SH-SY5Y (cell line): ENCODE results near the gene PHACTR4.

Experiments
- GATA2 ChIP-seq: IDR thresholded peaks from 2 replicates; pipeline ENCODE4 v1.6.1; 2011; ENCODE audit warnings: mild to moderate bottlenecking, low read depth, low read length
- GATA3 ChIP-seq: IDR thresholded peaks from 2 replicates; pipeline ENCODE4 v1.6.1; 2011; ENCODE audit warnings: low read depth, mild to moderate bottlenecking, low read length, moderate library complexity

PHACTR4 gene

GRCh38 chr1:28417441-28417922 is 47.9 kb downstream of the PHACTR4 start:
- TF ChIP-seq GATA3, result peak; percentile 16; the same call in 1 of the 2 replicates
- TF ChIP-seq GATA2, result peak; percentile 62; the same call in 1 of the 2 replicates

- no peak for TF ChIP-seq GATA3
- no peak for TF ChIP-seq GATA2
Measured at GRCh38 chr1:28417926-28418637, 48.5 kb downstream of the PHACTR4 start.

DNA sequence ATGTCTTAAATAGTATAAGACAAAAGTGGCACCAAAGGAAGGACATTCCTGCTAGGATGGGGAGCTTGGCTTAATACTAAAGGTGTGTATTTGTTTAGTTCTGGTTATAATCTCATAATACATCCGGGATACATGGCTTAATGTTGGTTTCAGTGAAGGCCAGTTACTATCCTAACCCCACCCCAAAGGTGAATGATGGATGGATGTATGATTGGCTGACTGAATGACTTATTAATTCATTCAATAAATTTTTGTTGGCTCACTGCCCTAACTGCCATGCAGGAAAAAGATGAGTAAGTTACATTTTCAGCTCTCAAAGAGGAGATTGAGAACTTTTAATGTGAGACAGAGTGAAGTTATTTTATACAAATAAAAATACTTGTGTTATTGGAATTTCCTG is 52.2 kb downstream of the PHACTR4 start:
- TF ChIP-seq GATA3 (no peak), GATA2 (no peak)

GRCh38 chr1:28426831-28427230 is 57.3 kb downstream of the PHACTR4 start:
- TF ChIP-seq GATA2 (no peak), GATA3 (no peak)

GRCh38 chr1:28428012-28428411 is 58.5 kb downstream of the PHACTR4 start:
- TF ChIP-seq GATA2 (no peak), GATA3 (no peak)

DNA sequence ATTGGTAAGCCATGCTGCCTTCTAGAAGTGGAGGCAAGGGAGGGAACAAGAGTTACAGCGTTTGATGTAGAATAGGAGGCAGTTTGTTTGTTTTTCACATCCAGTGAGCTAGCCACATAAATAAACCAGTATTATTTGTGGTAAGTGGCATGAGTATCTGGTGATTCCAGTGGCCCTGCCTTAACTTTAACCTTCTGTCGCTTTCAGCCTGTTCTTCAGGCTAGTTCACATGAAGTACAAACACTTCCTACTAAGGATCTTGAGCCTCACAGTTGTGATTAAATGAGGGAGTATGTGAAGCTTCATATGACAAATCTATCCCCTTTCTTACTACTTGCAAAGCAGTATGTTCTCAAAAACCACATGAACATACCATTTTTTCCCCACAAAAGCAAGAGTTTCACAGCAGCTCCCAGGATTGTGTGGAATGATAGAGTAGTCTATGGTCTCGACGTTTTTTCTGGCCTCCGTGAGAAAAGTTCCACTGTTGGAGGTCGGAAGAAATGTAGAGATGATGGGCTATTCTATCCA is 59.5 kb downstream of the PHACTR4 start:
- TF ChIP-seq GATA3, result no peak
- no peak for TF ChIP-seq GATA2

DNA sequence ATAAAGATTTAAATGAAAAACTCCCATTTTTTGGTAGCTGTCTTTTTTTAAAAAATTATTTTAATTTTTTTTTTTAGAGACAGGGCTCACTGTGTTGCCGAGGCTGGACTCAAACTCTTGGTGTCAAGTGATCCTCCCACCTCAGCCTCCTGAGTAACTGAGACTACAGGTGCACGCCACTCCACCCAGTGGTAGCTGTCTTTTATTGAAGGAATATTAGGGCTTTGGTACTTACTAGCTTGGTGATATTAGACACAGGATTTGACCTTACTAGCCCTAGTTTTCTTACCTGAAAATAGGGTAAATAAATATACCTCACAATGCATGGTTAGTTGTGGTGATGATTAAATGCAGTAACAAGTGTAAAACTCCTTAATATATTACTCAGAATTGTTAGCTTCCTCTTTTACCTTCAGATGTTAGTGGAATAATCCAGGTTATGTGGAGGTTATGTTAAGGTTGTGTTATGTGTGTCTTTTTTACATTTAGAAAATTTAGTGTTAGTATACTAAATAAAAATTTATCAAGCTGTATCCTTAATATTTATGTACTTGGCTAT is 66.8 kb downstream of the PHACTR4 start:
- TF ChIP-seq GATA2, result no peak
- no peak for TF ChIP-seq GATA3

- no peak for TF ChIP-seq GATA3
- no peak for TF ChIP-seq GATA2
Measured at GRCh38 chr1:28437264-28437923, 67.9 kb downstream of the PHACTR4 start.

DNA sequence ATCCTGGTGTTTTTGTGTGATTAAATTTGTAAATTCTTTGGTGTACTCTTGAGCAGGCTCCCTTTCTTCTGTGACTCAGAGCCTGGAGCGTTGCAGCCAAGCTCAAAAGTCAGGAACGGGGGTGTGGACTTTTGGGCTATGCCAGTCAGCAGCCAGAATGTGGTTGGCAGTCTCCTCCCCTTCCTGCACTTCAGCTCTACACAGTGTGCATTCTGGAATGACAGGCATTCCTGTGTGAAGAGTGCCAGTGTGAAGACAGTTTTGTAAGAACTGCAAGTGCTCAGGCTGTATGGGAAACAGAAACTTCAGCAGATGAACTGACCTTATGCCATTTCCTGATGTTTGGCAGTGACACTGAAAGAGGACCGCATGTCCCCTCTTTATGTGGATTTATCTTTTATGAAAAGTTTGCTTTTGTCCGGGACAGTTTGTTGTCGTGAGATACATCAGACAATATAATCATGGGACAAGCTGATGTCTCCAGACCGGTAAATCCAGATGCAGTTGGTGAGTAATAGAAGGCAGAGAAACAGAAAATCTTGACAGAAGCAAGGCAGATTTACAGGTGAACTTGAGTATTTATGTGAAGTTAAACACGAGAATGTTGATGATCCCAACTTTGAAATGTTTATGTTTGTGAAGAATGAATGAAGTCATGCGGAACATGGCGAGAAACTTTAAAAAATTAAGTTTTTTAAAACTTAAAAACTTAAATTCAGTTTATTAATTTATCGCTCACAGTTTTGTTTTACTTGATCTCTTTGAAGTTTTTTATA is 68.6 kb downstream of the PHACTR4 start:
- TF ChIP-seq GATA3 (no peak), GATA2 (no peak)

- TF ChIP-seq GATA3 (no peak), GATA2 (no peak)
Measured at GRCh38 chr1:28439320-28439719, 69.8 kb downstream of the PHACTR4 start.

- TF ChIP-seq GATA2 (no peak), GATA3 (no peak)
Measured at GRCh38 chr1:28441674-28442073, 72.1 kb downstream of the PHACTR4 start.

GRCh38 chr1:28443550-28443949 is 74.0 kb downstream of the PHACTR4 start:
- no peak for TF ChIP-seq GATA2
- no peak for TF ChIP-seq GATA3

GRCh38 chr1:28447679-28448078 is 78.1 kb downstream of the PHACTR4 start:
- no peak for TF ChIP-seq GATA2
- TF ChIP-seq GATA3, result no peak

DNA sequence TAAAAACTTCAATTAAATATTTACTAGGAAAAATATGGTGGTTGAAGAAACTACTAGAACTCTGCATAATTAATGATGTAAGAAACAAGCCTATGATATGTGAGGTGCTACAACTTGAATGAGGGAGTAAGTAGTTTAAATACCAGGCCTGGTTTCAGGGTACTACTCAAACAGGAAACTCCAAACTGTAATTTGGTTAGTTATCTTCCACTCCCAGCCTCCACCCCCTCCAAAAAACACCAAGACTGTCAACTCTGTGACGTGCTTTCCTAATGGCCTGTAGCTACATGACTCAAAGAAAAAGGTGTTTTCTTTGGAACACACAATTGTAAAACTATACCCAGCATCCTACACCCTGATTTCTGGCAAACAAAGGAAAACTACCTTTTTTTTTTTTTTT is 80.4 kb downstream of the PHACTR4 start:
- TF ChIP-seq GATA3, result no peak
- TF ChIP-seq GATA2, result no peak

DNA sequence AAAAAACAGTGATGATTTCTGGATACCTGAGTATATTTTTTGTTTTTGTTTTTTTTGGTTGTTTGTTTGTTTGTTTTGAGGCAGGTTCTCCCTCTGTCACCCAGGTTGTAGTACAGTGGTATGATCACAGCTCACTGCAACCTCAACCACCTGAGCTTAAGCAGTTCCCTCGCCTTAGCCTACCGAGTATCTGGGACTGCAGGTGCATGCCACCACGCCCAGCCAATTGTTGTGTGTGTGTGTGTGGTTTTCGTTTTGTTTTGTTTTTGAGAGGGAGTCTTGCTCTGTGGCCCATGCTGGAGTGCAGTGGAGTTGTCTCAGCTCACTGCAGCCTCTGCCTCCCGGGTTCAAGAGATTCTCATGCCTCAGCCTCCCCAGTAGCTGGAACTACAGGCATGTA is 81.0 kb downstream of the PHACTR4 start:
- TF ChIP-seq GATA3, result no peak
- TF ChIP-seq GATA2, result no peak
